IMR-90 (cell line): ENCODE data around the gene RAF1. TPM values are rescaled to one million over a fixed set of nuclear protein-coding genes. Genes with fewer than 3 reads are reported as not detected.
A peak's percentile ranks its signal among the peaks of the same experiment; 100 is the strongest.
"Not testable (repeated sequence)": the region's sequence is repeated elsewhere in the genome, so short reads cannot be mapped to it uniquely, and the experiment has no call there.

Experiments used
- ATAC-seq: fragments of 200-7000 bp; cut with Tn5 transposase; 2 replicates; pipeline ENCODE4 v1.9.1; 2020; ENCODE audit warnings: low read depth, mild to moderate bottlenecking, moderate library complexity
- BruUV-seq: library from RNA; stranded (reverse); fragments of 400-500 nt; replicated peaks from 2 replicates; lab custom pipeline; 2021; lab: Mats Ljungman, UMichigan
- CTCF ChIA-PET: fragments of 300-600 bp; formaldehyde crosslinking; extraction: SDS; loops from one replicate; lab custom pipeline; 2021; ENCODE audit warnings: antibody characterized with exemption; lab: Yijun Ruan, JAX
- POLR2A ChIA-PET: fragments of 300-600 bp; sonication (Branson Sonifier 250); formaldehyde crosslinking; loops from one replicate; lab custom pipeline; 2022; ENCODE audit warnings: antibody characterized with exemption; ENCODE audit not compliant: unreplicated experiment; lab: Charles Lee
- DNase-seq: peaks from one replicate; pipeline ENCODE4 v3.0.0; 2013
- H2AFZ ChIP-seq: replicated peaks from 2 replicates; pipeline ENCODE3; 2013; ENCODE audit warnings: low read length, mild to moderate bottlenecking; ENCODE audit not compliant: poor library complexity
- H2AK5ac ChIP-seq: 2 replicates; pipeline ENCODE4 v1.6.1; 2013; ENCODE audit warnings: low read depth, low read length, inconsistent platforms
- H2AK9ac ChIP-seq: replicated peaks from 2 replicates; pipeline ENCODE3; 2013; ENCODE audit warnings: mild to moderate bottlenecking, low read depth, low read length, moderate library complexity; ENCODE audit not compliant: poor library complexity
- H2BK120ac ChIP-seq: 2 replicates; pipeline ENCODE4 v1.6.1; 2013; ENCODE audit warnings: low read depth, low read length, inconsistent platforms
- H2BK15ac ChIP-seq: 3 replicates; pipeline ENCODE4 v1.6.1; 2013; ENCODE audit warnings: low read depth, low read length, inconsistent platforms
- H2BK20ac ChIP-seq: 2 replicates; pipeline ENCODE4 v1.6.1; 2013; ENCODE audit warnings: low read depth, mild to moderate bottlenecking, inconsistent platforms, low read length, moderate library complexity
- H2BK5ac ChIP-seq: 2 replicates; pipeline ENCODE4 v1.6.1; 2013; ENCODE audit warnings: mild to moderate bottlenecking, low read depth, low read length, inconsistent platforms; ENCODE audit not compliant: poor library complexity, severe bottlenecking
- H3K14ac ChIP-seq: replicated peaks from 2 replicates; pipeline ENCODE4 v1.6.1; 2013; ENCODE audit warnings: low read depth, low read length, inconsistent platforms
- H3K18ac ChIP-seq: 2 replicates; pipeline ENCODE4 v1.6.1; 2013; ENCODE audit warnings: low read depth, low read length, control low read depth
- H3K23ac ChIP-seq: 2 replicates; pipeline ENCODE4 v1.6.1; 2013; ENCODE audit warnings: low read depth, low read length, inconsistent platforms
- H3K27ac ChIP-seq: 2 replicates; pipeline ENCODE4 v1.5.1; 2013; ENCODE audit warnings: mild to moderate bottlenecking, control low read depth, low read length; ENCODE audit not compliant: insufficient read depth
- H3K27me3 ChIP-seq: 2 replicates; pipeline ENCODE4 v1.6.1; 2013; ENCODE audit warnings: low read length; ENCODE audit not compliant: control insufficient read depth, insufficient read depth
- H3K36me3 ChIP-seq: 2 replicates; pipeline ENCODE4 v1.6.1; 2013; ENCODE audit warnings: low read length, mixed read lengths; ENCODE audit not compliant: control insufficient read depth, insufficient read depth
- H3K4ac ChIP-seq: 2 replicates; pipeline ENCODE4 v1.6.1; 2013; ENCODE audit warnings: low read depth, low read length, inconsistent platforms
- H3K4me1 ChIP-seq: 2 replicates; pipeline ENCODE4 v1.6.1; 2013; ENCODE audit warnings: low read length, mixed read lengths; ENCODE audit not compliant: control insufficient read depth, insufficient read depth
- H3K4me2 ChIP-seq: 2 replicates; pipeline ENCODE4 v1.6.1; 2013; ENCODE audit warnings: low read depth, mild to moderate bottlenecking, control low read depth, low read length, moderate library complexity
- H3K4me3 ChIP-seq: 2 replicates; pipeline ENCODE4 v1.5.1; 2013; ENCODE audit warnings: low read depth, mild to moderate bottlenecking, control low read depth, low read length, moderate library complexity; ENCODE audit not compliant: insufficient read depth
- H3K56ac ChIP-seq: 2 replicates; pipeline ENCODE4 v1.6.1; 2013; ENCODE audit warnings: low read length, inconsistent platforms; ENCODE audit not compliant: insufficient read depth; ENCODE audit errors: extremely low read depth
- H3K79me1 ChIP-seq, 2 experiments: 2 replicates each; pipeline ENCODE4 v1.6.1; 2013; ENCODE audit warnings: low read length in 2 of 2, inconsistent platforms in 1 of 2, low read depth in 1 of 2
- H3K9ac ChIP-seq: 2 replicates; pipeline ENCODE4 v1.6.1; 2013; ENCODE audit warnings: low read depth, low read length, control low read depth
- H3K9me1 ChIP-seq: 2 replicates; pipeline ENCODE4 v1.6.1; 2013; ENCODE audit warnings: low read length, inconsistent platforms; ENCODE audit not compliant: insufficient read depth
- H3K9me3 ChIP-seq: 2 replicates; pipeline ENCODE4 v1.6.1; 2013; ENCODE audit warnings: low read length; ENCODE audit not compliant: control insufficient read depth, insufficient read depth
- H4K20me1 ChIP-seq: 2 replicates; pipeline ENCODE4 v1.6.1; 2013; ENCODE audit warnings: low read length, inconsistent platforms; ENCODE audit not compliant: insufficient read depth
- H4K5ac ChIP-seq: 2 replicates; pipeline ENCODE4 v1.6.1; 2013; ENCODE audit warnings: mild to moderate bottlenecking, low read depth, low read length, control low read depth
- H4K8ac ChIP-seq, 2 experiments: 2 replicates each; pipeline ENCODE4 v1.6.1; 2013; ENCODE audit warnings: low read depth in 2 of 2, low read length in 2 of 2, control low read depth in 1 of 2, inconsistent platforms in 1 of 2
- H4K91ac ChIP-seq: 2 replicates; pipeline ENCODE4 v1.6.1; 2013; ENCODE audit warnings: low read depth, low read length, inconsistent platforms; ENCODE audit not compliant: insufficient read depth
- CTCF ChIP-seq: conservative IDR thresholded peaks from 2 replicates; pipeline ENCODE4 v1.5.1; 2012; ENCODE audit warnings: mild to moderate bottlenecking, low read depth, low read length, improper control_type of control experiment
- ELK1 ChIP-seq: fragments of 150-350 bp; IDR thresholded peaks from 2 replicates; pipeline ENCODE4 v1.6.1; 2016; ENCODE audit warnings: low read depth, mild to moderate bottlenecking, low read length, moderate library complexity, borderline replicate concordance
- FOS ChIP-seq: fragments of 150-350 bp; IDR thresholded peaks from 2 replicates; pipeline ENCODE4 v1.6.1; 2016; ENCODE audit warnings: low read depth, low read length
- POLR2A ChIP-seq: IDR thresholded peaks from 2 replicates; pipeline ENCODE4 v1.6.1; 2012; ENCODE audit warnings: mild to moderate bottlenecking, low read depth, low read length
- RFX5 ChIP-seq: IDR thresholded peaks from 2 replicates; pipeline ENCODE4 v1.8.0; 2012; ENCODE audit warnings: low read depth, mild to moderate bottlenecking, low read length, moderate library complexity
- WGBS, 2 experiments: methylation state at CpG; one replicate each; pipeline versions ENCODE4 v1.1.5 to v1.1.7; 2013; ENCODE audit warnings: missing lambda C conversion rate in 2 of 2; ENCODE audit not compliant: insufficient read length in 1 of 2; ENCODE audit errors: extremely low coverage in 2 of 2; 5-methylcytosine and 5-hydroxymethylcytosine counted together
- dilution Hi-C: fragments of 300-500 bp; cut with HindIII; formaldehyde crosslinking; loops from one replicate; pipeline ENCODE4 v1.14.3; 2018; ENCODE audit warnings: low sequenced_read_pairs; ENCODE audit not compliant: unreplicated experiment
- in situ Hi-C: fragments of 300-500 bp; cut with MboI; formaldehyde crosslinking; loops from 3 replicates; pipeline ENCODE4 v1.14.3; 2019; ENCODE audit warnings: low sequenced_read_pairs, inconsistent platforms, mixed read lengths
- intact Hi-C: fragments of 100-400 bp; cut with micrococcal nuclease; formaldehyde crosslinking; loops from 2 replicates; pipeline ENCODE4 v1.10.0; 2022
- polyA plus RNA-seq, 3 experiments: library from polyadenylated mRNA; depleted of rRNA; stranded (reverse); fragments of >200 nt; gene quantifications; 2 replicates each; pipeline ENCODE4 v1.2.3, GENCODE V29; 2012; ENCODE audit warnings: low replicate concordance in 1 of 3
- total RNA-seq: library from RNA; depleted of rRNA; stranded (reverse); fragments of >200 nt; gene quantifications from 2 replicates; pipeline ENCODE4 v1.2.3, GENCODE V29; 2012

Gene RAF1
- total and polyA plus RNA-seq, 2 of the 4 experiments (the other 2 are of a cell fraction) = 115 to 151 TPM

DNA sequence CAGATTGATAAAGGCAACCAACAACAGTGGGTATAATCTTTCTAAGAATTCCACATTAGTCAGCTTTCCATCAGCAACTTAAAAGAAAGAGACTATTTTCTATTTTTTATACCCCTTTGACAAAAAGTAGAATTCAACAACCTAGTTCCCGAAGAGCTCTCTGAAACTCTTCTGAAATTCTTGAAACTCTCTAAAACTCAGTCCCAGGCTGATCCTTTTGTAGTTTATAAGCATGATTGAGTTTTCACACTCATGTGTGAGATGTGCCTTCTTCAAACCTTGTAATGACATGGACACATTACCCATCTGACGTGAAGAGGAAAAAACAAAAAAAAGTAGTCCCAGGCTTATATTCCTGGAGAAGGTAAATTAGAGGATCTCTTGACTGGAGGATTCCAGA is 31.4 kb downstream of the RAF1 start:
- Histone ChIP-seq H3K4me2 (no peak overlapping the region), H4K8ac (no peak overlapping the region), H3K4ac (no peak overlapping the region), H2BK15ac (no peak overlapping the region), H3K56ac (no peak overlapping the region), H3K36me3 (peaks cover 3% of the 10 kb centered on the region), H3K79me1 (peaks cover 14 to 54% of the 10 kb centered on the region in 2 experiments), H3K14ac (no peak overlapping the region), H2BK5ac (no peak overlapping the region), H2BK20ac (no peak overlapping the region), H2AK5ac (no peak overlapping the region), H3K9me3 (no peaks in the 10 kb centered on the region), H2AFZ (no peak overlapping the region), H4K5ac (no peak overlapping the region), H3K9ac (no peak overlapping the region), H3K18ac (no peak overlapping the region; the same call in 1 of the 2 replicates), H3K23ac (no peak overlapping the region), H3K4me1 (peaks cover 7% of the 10 kb centered on the region), H2BK120ac (no peak overlapping the region), H3K27ac (no peak overlapping the region), H2AK9ac (no peak overlapping the region), H4K91ac (no peak overlapping the region), H3K9me1 (peaks cover 15% of the 10 kb centered on the region), H3K27me3 (no peaks in the 10 kb centered on the region), H3K4me3 (no peak overlapping the region), H4K20me1 (peaks cover 78% of the 10 kb centered on the region)
- in situ Hi-C loops = no loop called here
- WGBS, 2 experiments = no CpG with 5 or more reads among the region's 2 CpGs
- intact Hi-C loops = no loop called here
- TF ChIP-seq FOS (no peak), RFX5 (no peak), ELK1 (no peak), CTCF (no peak), POLR2A (no peak)
- ATAC-seq (no peak), DNase-seq (no peak)
- CTCF ChIA-PET = no interaction called here
- BruUV-seq = no TSS peak
- POLR2A ChIA-PET = no interaction called here
- dilution Hi-C loops = no loop called here

GRCh38 chr3:12630843-12631242 is 33.1 kb downstream of the RAF1 start:
- no CpG with 5 or more reads among the region's 7 CpGs for WGBS, 2 experiments
- CTCF ChIA-PET, DNase-seq, H4K5ac ChIP-seq, H3K4ac ChIP-seq, in situ Hi-C loops, H3K9me3 ChIP-seq, H3K4me3 ChIP-seq, H2BK20ac ChIP-seq, ATAC-seq, H4K8ac ChIP-seq, H3K4me1 ChIP-seq, H2BK120ac ChIP-seq, H3K9ac ChIP-seq, H2AK9ac ChIP-seq, H3K18ac ChIP-seq, H3K27me3 ChIP-seq, H3K14ac ChIP-seq, H4K91ac ChIP-seq, H3K56ac ChIP-seq, H2BK5ac ChIP-seq, POLR2A ChIA-PET, H3K27ac ChIP-seq, H2BK15ac ChIP-seq, dilution Hi-C loops, BruUV-seq, H3K4me2 ChIP-seq, H2AFZ ChIP-seq, H2AK5ac ChIP-seq, H3K36me3 ChIP-seq, intact Hi-C loops: not testable (repeated sequence)
- Histone ChIP-seq H3K79me1 (peaks cover 14 to 52% of the 10 kb centered on the region in 2 experiments), H3K23ac (peak overlapping the region; percentile 45; the same call in 1 of the 2 replicates), H3K9me1 (peaks cover 12% of the 10 kb centered on the region), H4K20me1 (peaks cover 78% of the 10 kb centered on the region)
